Progenitor cell of endocrine pancreas (in vitro differentiated cells): ENCODE data around the gene STK11IP. TPM values are rescaled to one million over a fixed set of nuclear protein-coding genes. Genes with fewer than 3 reads are reported as not detected.

Experiments used
- DNase-seq: peaks from one replicate; pipeline ENCODE4 v3.0.0; 2021; ENCODE audit warnings: low spot score; ENCODE audit not compliant: unreplicated experiment
- H3K27ac Mint-ChIP-seq: 2 replicates; pipeline ENCODE4 v1.8.0; 2021; ENCODE audit warnings: mild to moderate bottlenecking, moderate library complexity, mixed read lengths
- H3K27me3 Mint-ChIP-seq: 2 replicates; pipeline ENCODE4 v1.8.0; 2021; ENCODE audit warnings: mixed read lengths
- H3K36me3 Mint-ChIP-seq: 2 replicates; pipeline ENCODE4 v1.8.0; 2022; ENCODE audit warnings: mixed read lengths; ENCODE audit not compliant: insufficient read depth
- H3K4me1 Mint-ChIP-seq: 2 replicates; pipeline ENCODE4 v1.8.0; 2021; ENCODE audit warnings: low read depth, mixed read lengths
- H3K4me3 Mint-ChIP-seq: 2 replicates; pipeline ENCODE4 v1.8.0; 2021; ENCODE audit warnings: low read depth, mild to moderate bottlenecking, moderate library complexity, mixed read lengths
- H3K9me3 Mint-ChIP-seq: 2 replicates; pipeline ENCODE4 v1.8.0; 2021; ENCODE audit warnings: low read depth, mixed read lengths
- CTCF ChIP-seq: fragments of 200-600 bp; sonication (generic); IDR thresholded peaks from one replicate; pipeline ENCODE4 v1.5.0; 2021; ENCODE audit warnings: antibody characterized with exemption, mild to moderate bottlenecking; ENCODE audit not compliant: unreplicated experiment
- total RNA-seq: library from RNA; stranded (reverse); gene quantifications from 2 replicates; pipeline ENCODE4 v1.2.1, GENCODE V29; 2021

The STK11IP gene
- total RNA-seq, 1 donor from 2014 or later: 39.7 TPM

- Mint-ChIP-seq H3K36me3 (no peaks in the 10 kb centered on the region), H3K27ac (no peak overlapping the region)
- no peak for TF ChIP-seq CTCF
These were observed 4.9 kb upstream of the STK11IP start for GRCh38 chr2:219592736-219593135.

GRCh38 chr2:219593154-219593553 lies 4.5 kb upstream of the STK11IP start:
- Mint-ChIP-seq H3K4me3 (no peak overlapping the region), H3K9me3 (no peaks in the 10 kb centered on the region), H3K27ac (no peak overlapping the region), H3K36me3 (no peaks in the 10 kb centered on the region), H3K27me3 (peaks cover 2% of the 10 kb centered on the region), H3K4me1 (peaks cover 12% of the 10 kb centered on the region)
- TF ChIP-seq CTCF: no peak
- DNase-seq: no peak

More at GRCh38 chr2:219592736-219593135, 4.9 kb upstream of the STK11IP start:
- no peak for DNase-seq
- no peaks in the 10 kb centered on the region for H3K9me3 Mint-ChIP-seq
- H3K4me3 Mint-ChIP-seq: no peak overlapping the region
- peaks cover 2% of the 10 kb centered on the region for H3K27me3 Mint-ChIP-seq
- peaks cover 12% of the 10 kb centered on the region for H3K4me1 Mint-ChIP-seq

- Mint-ChIP-seq H3K9me3 (no peaks in the 10 kb centered on the region), H3K4me3 (peak overlapping the region; percentile 7), H3K27ac (peak overlapping the region; percentile 85), H3K27me3 (peaks cover 2% of the 10 kb centered on the region), H3K4me1 (peaks cover 15% of the 10 kb centered on the region), H3K36me3 (no peaks in the 10 kb centered on the region)
- TF ChIP-seq CTCF: no peak
- DNase-seq: no peak
These were observed 2.4 kb upstream of the STK11IP start for GRCh38 chr2:219595256-219595655.

GRCh38 chr2:219596954-219597551 lies 604 bp upstream of the STK11IP start:
- peaks cover 15% of the 10 kb centered on the region for H3K4me1 Mint-ChIP-seq
- H3K27ac Mint-ChIP-seq: peak overlapping the region; percentile 100
- peaks cover 2% of the 10 kb centered on the region for H3K27me3 Mint-ChIP-seq
- H3K36me3 Mint-ChIP-seq: no peaks in the 10 kb centered on the region
- H3K9me3 Mint-ChIP-seq: no peaks in the 10 kb centered on the region
- no peak for TF ChIP-seq CTCF
- H3K4me3 Mint-ChIP-seq: peak overlapping the region; percentile 97
- no peak for DNase-seq

GRCh38 chr2:219598308-219599078 lies 836 bp downstream of the STK11IP start:
- peaks cover 1% of the 10 kb centered on the region for H3K36me3 Mint-ChIP-seq
- TF ChIP-seq CTCF: no peak
- no peaks in the 10 kb centered on the region for H3K27me3 Mint-ChIP-seq
- peak overlapping the region; percentile 97 for H3K4me3 Mint-ChIP-seq
- H3K4me1 Mint-ChIP-seq: peaks cover 15% of the 10 kb centered on the region
- DNase-seq: no peak
- H3K27ac Mint-ChIP-seq: peak overlapping the region; percentile 100
- no peaks in the 10 kb centered on the region for H3K9me3 Mint-ChIP-seq
